ENCODE measurements around the gene PHACTR3.

Gene PHACTR3

DNA sequence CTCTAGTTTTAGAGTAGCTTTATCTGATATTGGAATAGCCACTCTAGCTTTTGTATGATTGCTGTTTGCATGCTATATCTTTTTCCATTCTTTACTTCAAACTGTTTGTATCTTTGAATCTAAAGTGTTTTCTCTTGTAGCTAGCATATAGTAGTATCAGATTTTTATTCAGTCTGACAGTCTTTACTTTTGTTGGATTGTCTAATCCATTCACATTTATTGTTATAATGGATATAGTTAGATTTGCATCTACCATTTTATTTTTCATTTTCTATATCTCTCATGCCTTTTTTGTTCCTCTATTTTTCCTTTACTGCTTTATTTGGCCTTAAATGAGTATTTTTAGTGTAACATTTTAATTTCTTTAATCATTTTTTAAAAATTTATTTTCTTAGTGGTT is 52.1 kb downstream of the PHACTR3 start:
- DNase-seq, result no peak

DNA sequence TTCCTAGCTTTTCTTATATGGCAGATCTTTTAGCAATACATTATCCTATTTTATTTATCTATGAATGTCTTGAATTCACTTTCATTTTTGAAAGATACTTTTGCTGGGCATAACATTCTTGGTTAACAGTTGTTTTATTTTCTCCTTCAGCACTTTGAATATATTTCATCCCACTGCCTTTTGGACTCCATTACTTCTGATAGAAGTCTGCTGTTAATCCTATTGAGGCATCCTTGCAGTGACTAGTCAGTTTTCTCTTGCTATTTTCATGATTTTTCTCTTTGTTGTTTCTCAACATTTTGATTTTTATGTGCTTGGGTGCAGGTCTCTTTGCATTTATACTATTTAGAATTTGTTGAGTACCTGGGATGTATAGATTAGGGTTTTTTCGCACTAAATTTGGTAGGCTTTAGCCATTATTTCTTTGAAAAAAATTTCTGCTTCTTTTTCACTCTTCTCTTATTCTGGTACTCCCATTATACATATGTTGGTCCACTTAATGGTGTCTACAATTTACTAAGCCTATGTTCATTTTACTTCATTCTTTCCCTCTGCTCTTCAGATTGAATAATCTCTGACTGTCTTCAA is 53.2 kb downstream of the PHACTR3 start:
- no peak for DNase-seq

GRCh38 chr20:59660471-59660870 is 56.1 kb downstream of the PHACTR3 start:
- no peak for DNase-seq

DNA sequence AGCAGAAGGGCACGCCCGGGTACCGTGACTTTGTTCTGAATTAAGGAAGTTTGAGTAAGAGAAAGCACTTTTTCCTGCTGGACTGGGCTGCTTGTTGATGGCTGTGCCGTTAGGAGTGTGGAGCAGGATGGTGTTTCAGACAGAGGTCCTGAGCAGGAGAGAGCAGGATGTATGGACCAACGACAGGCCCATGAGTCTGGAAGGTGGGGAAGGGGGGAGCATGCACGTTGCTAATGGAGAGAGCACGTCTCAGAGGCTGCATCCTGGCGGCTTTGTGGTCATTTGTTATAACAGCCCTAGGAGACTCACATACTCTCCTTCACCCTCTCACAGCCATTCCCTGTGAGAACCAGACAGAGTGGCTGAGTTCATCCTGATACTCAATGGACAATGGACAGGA is 56.8 kb downstream of the PHACTR3 start:
- no peak for DNase-seq

DNA sequence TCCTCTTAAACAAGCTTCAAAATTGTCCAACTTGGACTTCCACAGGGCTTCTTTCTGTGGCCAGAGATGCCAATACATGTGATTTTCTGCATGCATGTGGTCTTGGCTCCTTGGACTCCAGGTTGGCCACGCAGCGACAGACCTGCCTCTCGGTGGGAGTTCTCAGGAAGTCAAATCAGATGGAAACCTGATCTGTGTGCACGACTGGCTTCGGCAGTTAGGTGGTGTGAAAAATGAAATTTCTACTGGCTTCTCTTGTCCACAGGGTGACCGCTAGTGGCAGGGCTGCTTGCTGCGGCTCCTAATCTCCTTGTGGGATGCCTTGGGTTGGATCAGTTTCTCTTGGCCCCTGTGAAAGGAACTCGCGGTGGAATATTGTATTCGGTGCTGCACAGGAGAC is 57.3 kb downstream of the PHACTR3 start:
- no peak for DNase-seq

DNA sequence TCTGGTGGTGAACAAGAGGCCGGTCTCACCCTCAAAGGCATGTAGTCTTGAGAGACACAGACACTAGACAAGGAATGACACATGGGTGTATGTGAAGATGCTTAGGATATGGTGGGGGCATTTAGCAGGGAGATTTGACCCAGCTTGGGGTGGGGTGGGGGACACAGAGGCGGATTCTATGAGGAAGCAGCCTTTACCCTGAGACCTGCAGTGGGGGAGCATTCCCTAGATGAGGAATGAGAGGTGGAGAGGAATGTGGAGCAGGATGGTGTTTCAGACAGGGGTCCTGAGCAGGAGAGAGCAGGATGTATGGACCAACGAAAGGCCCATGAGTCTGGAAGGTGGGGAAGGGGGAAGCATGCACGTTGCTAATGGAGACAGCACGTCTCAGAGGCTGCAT is 57.8 kb downstream of the PHACTR3 start:
- no peak for DNase-seq

DNA sequence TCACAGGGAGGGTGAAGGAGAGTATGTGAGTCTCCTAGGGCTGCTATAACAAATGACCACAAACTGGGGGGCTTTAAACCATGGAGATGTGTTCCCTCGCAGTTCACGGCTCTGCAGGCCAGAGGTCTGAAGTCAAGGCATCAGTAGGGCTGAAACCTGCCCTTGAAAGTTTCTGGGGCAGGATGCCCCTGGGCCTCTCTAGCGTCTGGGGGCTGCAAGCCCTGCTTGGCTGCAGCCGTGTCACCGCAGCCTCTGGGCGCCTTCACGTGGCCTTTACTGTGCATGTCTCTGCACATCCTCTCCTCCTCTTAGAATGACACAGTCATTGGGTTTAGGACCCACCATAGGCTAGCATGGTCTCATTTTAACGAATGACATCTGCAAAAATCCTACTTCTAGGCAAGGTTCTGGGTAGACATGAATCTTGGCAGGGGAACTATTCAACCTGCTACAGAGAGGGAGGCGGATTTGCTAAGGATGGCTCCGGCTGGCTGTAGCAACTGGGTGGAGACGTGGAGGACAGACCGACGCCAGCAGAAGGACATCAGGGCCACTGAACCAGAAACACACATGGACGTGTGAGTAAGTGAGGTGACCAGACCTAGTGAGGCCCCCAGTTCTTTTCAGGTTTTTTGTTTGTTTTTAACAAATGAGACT is 58.6 kb downstream of the PHACTR3 start:
- DNase-seq, result no peak

DNA sequence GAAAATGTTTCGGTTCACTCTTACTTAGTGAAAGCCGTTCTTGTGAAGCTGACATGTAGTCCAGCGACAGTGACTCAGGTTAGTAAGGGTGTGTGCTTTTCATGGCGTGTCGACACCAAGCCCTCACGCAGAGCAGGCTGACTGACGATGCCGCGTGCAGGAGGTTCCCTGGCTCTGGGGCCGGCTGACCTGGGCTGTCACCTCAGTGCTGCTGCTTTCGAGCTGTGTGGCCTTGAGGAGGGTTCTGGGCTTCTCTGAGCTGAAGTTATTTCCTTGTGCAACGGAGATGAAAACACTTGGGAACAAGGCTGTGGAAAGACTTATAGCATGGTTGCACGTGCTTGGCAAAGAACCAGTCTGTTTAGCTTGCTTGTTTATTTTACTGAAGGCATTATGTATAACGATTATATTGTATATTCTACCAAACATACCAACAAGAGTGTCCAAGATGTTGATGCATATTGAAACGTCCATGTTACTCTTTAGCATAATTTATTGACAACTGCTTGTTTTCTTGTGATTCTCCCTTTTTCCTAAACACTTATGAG is 59.2 kb downstream of the PHACTR3 start:
- DNase-seq, result no peak

DNA sequence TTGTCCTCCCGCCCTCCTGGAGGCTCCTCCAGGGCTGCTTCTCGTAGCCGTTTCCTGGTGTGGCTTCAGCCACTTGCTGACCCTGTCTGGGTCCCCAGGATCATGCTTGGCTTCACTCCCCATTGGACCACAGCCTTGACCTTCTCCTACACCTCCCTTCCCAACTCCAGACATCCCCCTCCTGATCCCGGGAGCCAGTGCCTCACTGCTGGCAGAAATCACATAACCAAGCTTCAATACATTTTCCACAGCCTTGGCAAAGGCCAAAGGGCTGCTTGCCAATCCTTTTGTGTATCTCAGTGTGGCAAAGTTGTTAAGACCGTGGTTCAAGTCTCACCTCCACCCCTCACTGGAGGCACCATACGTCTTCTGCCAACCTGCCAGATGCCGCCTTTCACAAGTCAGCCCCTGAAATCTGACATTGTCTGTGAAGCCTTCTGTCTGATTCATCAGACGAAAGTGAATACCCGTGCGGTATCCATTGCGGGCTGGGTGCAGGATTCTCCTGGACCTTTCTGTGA is 60.1 kb downstream of the PHACTR3 start:
- DNase-seq, result no peak

DNA sequence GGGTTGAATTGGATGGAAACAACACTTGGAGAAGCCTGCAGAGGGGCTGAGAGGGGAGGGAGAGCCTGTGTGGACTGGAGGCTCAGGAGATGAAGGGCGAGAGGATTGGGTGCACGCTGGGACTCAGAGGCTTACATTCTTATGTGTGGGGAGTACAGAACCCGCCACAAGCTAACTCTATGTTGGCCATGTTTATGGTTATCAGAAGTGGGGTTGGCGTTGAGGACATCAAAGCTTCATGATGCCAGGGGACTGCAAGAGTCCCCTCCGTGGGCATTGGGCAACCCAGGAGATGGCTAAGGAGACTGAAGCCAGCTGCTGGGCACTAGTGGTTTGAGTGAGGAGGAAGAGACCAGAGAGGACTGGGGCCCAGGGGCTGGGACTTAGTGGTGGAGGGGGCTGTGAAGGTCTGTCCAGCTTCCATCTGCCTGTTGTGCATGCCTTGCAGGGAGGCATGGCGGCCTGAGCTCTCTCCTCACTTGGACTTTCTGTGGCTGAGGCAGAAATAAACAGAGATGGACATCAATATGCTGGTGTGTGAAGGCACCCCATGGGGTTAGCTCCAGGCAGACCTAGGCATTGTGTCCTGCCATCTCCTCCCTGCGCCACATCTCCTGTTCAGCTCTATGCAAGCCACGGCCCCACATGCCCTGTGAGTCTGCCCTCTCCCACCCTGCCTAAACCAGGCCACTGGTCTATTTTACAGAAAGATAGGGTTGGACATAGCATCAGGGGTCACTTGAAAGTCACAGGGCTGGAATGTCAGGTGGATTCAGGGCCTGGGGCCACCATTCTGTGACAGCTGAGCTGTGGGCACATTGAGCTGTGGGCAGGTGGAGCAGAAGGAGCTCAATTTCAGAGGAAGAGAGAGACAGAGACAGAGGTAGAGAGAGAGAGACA is 61.6 kb downstream of the PHACTR3 start:
- no peak for DNase-seq

GRCh38 chr20:59666586-59666985 is 62.2 kb downstream of the PHACTR3 start:
- DNase-seq, result no peak

DNA sequence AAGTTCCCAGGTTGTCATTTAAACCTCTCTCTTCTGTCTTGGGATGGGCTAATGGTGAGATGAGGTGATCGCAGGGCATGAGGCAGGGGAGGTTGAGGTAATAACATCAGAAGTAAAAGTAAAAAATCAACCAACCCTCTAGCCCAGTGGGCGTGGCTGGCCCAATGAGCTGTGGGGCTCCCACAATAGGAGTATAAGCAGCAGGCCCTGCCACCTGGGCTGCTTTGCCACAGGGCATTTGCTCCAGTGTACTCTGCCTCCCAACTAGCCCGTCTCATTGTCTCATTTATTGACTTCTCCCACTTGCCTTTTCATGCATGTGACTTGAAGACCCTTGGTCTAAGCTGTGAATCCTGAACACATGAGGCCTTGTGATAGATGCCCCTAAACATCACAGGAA is 62.8 kb downstream of the PHACTR3 start:
- DNase-seq, result no peak

DNA sequence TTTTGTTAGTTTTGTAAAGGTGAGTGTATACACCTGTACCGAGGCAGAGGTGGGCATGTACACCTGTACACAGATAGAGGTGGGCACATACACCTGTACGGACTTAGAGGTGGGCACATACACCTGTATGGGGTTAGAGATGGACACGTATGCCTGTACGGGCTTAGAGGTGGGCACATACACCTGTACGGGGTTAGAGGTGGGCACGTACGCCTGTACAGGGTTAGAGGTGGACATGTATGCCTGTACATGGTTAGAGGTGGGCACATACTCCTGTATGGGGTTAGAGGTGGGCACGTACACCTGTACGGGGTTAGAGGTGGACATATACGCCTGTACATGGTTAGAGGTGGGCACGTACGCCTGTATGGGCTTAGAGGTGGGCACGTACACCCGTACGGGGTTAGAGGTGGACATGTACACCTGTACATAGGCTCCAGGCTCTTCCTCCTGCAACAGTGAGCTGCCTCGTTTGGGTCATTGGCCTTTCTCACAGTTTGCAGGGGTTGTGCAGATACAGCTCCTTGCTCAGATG is 63.7 kb downstream of the PHACTR3 start:
- no peak for DNase-seq

DNA sequence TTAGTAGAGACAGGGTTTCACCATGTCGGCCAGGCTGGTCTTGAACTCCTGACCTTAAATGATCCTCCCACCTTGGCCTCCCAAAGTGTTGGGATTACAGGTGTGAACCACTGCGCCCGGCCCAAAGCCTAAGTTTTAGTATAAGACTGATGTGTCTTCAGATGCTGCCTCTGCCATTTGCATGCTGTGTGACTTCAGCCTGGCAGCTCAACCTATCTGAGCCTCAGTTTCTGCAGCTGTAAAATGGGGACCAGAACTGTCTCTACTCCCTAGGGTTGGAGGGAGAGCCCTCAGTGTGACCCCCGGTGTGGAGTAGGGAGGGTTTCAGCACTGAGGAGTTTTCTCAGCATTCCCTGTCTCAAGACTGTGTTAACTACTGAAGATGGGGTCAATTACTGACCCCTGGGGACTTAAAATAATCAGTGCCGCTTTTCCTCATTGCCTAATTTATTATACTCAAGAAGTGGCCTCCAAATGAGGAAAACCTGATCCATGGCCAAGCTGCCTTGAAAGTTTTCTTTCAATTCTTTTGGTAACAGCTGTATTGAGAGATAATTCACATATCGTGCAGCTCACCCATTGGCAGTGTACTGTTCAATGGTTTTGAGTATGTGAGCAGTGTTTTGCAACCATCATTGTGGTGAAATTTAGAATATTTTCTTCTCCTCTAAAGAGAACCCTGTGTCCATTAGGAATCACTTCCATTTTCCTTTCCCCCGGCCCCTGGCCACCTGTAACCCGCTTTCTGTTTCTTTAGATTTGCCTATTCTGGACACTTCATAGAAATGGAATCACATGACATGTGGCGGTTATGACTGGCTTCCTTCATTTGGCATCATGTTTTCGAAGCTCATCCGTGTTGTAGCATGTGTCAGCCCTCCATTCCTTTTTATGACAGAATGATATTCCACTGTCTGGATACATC is 64.8 kb downstream of the PHACTR3 start:
- DNase-seq, result no peak

DNA sequence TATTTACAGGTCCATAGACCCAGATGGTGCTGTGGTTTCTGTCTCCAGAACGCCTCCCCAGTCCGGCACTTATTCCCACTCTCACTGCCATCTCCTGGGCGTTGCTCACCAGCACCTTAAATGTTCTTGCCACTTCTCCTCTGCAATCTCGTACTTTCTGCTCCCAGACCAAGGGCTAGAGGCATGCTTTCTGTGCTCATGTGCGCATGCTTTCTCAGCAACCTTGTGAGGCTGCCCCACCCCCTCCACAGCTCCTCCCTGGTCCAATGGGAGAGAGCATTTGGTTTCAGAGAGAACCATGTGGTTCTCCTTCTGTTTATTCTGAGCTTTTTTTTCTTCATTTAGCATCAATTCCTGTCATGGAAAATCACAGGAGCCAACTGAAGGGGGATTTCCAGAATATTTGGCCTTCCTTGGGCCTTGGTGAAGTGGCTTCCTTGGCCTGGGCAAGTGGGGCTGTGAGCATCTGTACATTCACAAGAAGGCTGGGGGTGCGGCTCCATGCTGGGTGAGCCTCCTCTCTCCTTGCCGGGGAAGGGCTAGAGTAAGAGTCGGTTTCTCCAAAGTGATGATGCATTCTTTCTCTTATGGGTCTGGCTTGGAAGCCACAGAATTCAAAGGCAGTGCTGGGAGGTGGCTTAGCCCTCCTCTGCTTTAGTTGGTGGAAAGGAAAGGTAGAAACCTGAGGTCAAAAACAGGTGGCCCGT is 66.6 kb downstream of the PHACTR3 start:
- DNase-seq, result no peak

GRCh38 chr20:59671661-59672471 is 67.5 kb downstream of the PHACTR3 start:
- DNase-seq, result no peak

DNA sequence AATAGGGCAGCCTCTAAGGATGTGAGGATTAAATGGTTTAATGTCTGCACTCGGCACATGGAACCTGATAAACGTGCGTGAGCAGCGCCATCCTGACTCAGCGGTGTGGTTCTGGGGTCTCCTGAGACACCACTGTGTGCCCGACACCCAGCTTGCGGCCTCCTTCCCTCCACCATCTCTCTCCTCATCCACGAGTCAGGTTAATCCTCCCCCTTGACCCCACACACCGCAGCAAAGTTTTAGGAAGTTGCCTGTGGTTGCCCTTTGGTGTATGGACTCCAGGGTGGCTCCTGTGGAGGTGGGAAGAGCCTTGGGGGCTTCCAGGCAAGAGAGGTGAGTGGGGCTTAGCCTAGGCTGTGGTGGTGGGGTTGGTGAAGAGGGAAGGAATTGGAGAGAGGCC is 68.2 kb downstream of the PHACTR3 start:
- no peak for DNase-seq

DNA sequence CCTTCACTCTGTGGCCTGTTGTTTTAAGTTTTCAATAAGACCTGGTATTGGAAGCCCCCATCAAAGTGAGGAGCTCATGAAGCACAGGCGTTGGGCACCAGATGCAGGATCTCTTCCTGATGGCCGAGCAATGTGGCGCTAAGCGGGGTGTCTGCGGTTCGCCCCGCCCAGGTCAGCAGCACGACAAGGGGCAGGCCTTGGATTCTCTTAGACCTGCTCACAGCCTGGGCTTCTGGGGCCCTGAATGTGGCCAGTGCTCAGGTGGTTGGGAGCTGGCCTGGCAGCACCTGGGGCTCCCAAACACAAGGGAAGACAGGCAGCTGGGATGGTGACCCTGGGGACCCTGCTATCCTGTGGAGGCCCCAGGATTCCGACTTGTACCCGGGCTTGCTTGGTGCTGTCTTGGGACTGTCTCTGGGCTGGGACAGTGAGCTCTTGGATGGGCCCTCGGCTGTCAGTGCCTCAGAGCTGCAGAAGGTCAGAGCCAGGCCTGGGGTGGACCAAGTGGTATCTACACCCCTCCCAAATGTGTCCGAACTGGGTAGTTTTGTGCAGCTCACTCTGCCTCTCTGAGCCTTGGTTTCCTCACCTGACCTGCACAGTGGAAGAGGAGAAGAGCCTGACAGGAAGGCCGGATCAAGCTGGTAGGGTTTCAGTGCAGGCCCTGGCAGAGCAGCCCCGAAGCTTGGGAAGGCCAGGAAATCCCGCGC is 69.1 kb downstream of the PHACTR3 start:
- DNase-seq, result no peak

- no peak for DNase-seq
Observed at GRCh38 chr20:59673998-59674445, 69.7 kb downstream of the PHACTR3 start.

Data from activated CD4-positive, alpha-beta T cell treated with anti-CD3 and anti-CD28 coated beads, Interleukin-10, Interleukin-2, amounts not matched to agents 100 ng/mL and 50 ng/mL, durations not matched to agents 16 hours and 8 hours (primary cell).